Stimulated activated CD4-positive, alpha-beta T cell treated with anti-CD3 and anti-CD28 coated beads, Interleukin-15, amount 100 ng/mL, for 1 hour (primary cell): ENCODE measurements around the gene C20orf144.

Experiments
- DNase-seq, 2 donors: peaks; one replicate each; pipeline ENCODE4 v3.0.0-alpha.2; 2020; ENCODE audit warnings: low read depth in 1 of 2, low spot score in 1 of 2

Gene C20orf144

DNA sequence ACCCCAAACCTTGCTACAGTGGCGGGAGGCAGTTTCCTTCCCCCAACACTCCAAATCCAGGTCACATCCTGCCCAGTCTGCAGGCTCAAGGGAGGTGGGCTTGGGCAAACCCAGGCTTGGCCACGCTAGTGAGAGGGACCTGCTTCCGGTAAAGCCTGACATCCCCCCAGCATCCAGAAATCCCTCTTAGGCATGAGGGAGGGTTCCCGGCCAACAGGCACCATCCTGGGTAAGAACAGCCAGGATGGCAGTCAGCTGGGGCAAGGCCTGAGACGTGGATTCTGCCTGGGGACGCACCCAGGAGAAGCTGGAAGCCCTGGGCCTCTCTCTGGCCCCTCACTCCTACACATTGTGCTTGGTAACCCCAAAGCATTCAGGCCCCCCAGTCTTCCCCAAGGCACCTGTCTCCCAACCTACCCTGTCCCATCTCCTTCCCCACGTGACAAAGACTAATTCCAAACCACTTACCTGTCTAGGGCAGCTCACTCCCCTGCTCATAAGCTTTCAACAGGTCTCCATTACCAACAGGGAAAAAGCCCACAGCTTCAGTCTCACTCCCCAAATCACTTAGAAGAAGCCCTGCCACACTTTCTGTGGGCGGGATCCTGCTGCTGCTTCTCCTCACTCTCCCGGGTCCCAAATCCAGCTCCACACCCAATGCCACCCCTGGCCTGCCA, 2.1 kb downstream of the C20orf144 start:
- no peak for DNase-seq

DNA sequence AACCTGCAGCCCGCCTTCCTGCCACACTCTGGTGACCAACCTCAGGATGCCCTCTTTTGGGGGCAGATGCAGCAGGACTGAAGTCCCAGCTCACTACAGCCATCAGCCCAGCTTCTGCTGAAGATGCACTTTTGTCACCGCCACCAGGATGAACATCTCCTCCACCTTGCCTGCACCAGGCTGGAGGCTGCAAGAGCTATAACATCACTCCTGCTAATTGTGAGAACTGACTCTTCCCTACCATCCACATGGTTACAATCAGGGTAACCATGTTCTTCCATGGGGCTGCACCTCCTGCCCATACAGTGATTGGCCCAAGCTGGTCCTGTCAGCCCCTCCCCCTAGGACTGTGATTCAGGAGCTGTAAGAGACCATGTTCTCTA, 2.6 kb downstream of the C20orf144 start:
- DNase-seq: no peak

DNA sequence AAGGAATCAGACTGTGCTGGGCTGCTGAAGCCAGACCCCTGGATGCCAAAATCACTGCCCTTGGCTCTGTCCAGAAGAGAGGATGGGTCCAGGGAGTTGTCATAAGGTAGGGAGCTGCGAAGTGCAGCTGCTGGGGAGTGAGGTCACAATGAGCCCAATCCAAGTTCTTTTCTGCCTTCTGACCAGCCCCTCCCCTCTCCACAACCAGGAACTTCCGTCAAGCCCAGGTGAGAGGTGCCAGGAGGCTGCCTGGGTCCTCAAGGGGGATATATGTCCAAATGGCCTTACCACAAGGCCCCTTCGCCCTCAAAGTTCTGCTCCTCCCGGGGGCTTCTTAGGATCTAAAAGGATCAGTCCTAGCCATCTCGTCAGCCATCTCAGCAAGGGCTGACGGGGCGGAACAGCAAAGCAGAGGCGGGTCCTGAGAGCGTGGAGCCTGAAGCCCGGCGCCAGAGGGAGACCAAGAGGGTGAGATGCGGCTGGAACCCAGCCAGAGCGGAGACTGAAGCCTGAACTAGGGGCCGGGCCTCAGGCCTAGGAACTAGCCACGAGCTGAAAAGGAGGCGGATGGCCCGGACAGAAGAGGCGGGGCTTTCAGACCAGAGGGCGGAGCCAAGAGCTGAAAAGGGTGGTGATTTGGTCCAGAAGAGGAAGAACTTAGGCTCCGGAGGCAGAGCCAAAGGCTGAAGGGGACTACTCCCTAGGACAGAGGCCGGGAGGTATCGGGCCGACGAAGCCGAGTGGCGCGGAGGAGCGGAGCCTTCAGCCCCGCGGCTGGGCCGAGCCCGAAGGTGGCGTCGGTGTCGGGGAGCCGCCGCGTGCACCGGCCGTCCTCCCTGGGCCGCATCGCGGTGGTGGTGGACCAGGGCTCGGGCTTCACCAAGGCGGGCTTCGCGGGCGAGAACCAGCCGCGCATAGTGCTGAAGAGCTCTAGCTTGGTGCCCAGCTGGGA, 4.4 kb downstream of the C20orf144 start, which contains the start of gene ACTL10:
TSS of gene ACTL10 (plus strand) at position 651 of the 952 bp plus-strand sequence. CDS start 555 bp downstream, outside the sequence.
- DNase-seq: peak; percentile 50 to 71

DNA sequence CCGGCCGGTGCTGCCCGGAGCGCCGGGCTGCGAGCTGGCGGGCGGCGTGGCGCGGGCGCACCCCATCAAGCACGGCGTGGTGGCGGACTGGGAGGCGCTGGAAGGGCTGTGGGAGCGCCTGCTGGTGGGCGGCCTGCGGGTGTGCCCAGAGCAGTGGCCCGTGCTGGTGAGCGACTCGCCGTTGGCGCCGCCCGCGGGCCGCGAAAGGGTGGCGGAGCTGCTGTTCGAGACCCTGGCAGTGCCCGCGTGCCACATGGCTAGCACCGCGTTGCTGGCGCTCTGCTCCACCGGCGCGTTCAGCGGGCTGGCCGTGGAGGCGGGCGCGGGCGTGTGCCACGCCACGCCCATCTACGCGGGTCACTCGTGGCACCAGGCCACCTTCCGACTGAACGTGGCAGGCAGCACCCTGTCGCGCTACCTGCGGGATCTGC, 5.1 kb downstream of the C20orf144 start:
- DNase-seq: peak in 1 of 2 donors; percentile 35

DNA sequence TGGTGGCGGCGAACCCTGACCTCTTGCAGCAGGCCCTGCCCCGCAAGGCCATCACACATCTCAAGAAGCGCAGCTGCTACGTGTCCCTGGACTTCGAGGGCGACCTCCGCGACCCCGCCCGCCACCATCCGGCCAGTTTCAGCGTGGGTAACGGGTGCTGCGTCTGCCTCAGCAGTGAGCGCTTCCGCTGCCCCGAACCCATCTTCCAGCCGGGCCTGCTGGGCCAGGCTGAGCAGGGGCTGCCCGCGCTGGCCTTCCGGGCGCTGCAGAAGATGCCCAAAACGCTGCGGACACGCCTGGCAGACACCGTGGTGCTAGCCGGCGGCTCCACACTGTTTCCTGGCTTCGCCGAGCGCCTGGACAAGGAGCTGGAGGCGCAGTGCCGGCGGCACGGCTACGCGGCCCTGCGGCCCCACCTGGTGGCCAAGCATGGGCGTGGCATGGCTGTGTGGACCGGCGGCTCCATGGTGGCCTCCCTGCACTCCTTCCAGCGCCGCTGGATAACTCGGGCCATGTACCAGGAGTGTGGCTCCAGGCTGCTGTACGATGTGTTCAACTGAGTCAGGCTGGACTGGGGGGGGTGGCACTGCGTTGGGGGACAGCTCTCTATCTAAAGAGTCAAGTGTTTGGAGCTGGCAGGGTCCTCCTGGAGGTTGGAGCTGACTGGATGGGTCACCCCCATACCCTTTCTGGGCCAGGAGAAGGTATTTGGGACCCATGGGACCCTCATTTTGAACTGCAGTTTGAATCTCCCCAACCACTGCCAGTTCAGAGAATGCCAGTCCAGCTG, 5.7 kb downstream of the C20orf144 start:
- DNase-seq: peak; percentile 59 to 67

DNA sequence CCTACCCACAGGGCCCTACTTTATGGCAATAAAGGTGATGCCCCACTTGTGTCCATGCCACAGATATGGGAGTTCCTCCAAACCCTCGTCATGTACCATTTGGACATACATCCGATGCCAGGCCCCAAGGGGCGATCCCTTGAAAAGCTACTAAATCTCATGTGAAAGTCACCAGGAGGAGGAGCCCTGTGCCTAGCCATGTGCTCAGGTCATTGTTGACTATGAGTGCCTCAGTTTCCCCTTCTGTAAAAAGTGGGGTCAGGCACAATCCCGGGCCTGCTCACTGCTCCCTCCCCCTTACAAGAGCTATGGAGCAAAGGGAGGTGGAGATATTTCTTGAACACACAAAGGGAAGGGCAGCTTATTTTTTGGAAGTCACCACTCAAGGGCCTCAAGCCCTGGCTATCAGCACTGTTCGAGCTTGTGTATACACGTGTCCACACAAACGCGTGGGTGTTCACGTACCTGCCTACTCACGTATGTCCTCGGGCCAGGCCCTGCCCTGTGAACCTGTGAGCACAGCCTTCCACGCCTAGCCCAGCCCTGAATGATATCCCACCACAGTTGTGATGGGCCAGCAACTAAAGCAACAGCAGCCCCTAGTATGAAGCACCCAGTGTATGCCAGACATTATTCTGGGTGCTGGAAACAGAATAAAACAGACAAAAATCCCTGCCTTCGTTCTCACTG, 6.5 kb downstream of the C20orf144 start:
- DNase-seq: no peak

DNA sequence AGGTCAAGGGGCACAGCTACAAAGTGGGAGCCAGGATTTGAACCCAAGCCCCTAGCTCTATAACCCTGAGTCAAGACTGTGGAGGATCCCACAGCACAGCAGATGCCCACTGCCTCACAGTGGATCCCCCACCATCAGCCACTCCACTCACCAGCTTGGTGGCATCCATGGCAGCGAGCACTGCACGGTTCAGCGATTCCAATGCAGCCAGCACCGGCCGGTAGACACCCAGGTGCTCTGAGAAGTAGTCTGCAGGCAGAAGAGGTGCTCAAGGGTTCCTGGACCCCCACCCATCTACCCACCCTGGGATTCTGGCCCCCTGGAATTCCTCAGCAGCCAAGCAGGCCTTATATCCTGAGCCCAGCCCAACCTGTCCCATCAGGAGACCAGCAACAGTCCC, 7.1 kb downstream of the C20orf144 start:
- no peak for DNase-seq

DNA sequence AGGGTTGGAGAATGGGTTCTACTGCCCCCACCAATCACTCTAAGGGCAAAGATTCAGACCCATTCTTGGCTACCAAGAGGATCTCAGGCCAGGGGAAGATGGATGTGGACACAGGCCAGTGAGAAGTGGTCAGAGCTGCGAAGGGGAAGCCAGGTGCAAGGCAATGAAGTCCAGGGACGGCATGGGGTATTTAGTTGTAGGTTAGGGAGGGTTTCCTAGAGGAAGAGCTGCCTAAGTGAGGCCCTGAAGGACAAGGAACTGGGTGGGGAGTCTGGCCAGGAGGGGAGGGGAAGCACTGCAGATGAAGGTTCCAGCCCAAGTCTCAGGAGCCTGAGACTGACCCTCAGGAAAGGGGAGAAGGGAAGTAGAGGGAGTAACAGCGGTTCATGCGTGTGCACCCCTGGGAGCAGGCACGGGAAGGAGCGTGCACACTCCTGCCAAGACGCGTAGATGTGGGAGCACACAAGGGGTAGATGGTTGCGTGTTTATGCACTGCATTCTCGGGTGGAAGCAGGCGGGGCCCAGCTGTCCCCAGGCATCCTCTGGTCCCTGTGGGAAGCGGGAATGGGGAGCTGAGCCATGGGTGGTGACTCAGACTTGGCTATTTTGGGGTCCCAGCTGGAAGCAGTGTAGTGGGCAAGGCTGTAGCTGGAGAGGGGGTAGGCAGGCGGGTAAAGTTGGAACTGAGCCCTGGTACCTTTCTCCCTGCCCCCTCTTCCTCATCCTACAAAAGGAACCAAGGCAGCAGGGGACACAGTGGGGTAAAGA, 7.9 kb downstream of the C20orf144 start:
- DNase-seq: no peak

DNA sequence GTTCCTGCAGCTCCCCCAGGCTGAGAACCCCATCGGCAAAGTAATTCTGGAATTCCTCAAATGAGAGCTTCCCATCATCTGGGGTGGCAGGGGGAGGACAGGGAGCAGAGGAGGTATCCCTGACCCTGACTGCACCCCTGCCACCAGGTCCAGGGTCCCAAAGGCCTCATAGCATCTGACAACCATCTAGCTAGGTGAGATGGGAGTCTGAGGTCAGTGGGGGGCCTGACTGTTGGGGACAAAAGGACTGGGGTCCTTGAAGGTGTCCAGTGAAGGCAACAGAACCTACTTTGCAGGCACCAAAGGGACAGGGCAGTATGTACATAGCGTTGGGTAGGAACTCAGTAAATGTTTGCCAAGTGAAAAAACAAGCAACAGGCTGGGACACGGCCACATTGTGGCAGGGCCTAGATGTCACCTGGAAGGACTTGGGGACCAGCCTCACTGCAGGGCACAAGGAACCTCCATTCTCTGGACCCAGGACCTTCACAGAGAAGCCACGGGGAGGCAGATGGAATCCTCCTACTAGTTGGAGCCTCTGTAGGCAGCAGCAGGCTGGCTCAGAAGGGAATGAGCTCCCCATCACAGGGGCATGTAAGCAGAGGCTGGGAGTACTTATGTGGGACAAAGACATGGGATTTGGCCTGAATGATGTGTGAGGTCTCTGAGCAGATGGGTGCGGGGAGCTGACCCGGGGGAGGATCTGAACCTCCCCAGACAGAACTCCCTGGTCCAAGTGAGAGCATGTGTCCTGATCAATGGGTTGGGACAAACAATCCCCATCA, 8.8 kb downstream of the C20orf144 start:
- DNase-seq: no peak

DNA sequence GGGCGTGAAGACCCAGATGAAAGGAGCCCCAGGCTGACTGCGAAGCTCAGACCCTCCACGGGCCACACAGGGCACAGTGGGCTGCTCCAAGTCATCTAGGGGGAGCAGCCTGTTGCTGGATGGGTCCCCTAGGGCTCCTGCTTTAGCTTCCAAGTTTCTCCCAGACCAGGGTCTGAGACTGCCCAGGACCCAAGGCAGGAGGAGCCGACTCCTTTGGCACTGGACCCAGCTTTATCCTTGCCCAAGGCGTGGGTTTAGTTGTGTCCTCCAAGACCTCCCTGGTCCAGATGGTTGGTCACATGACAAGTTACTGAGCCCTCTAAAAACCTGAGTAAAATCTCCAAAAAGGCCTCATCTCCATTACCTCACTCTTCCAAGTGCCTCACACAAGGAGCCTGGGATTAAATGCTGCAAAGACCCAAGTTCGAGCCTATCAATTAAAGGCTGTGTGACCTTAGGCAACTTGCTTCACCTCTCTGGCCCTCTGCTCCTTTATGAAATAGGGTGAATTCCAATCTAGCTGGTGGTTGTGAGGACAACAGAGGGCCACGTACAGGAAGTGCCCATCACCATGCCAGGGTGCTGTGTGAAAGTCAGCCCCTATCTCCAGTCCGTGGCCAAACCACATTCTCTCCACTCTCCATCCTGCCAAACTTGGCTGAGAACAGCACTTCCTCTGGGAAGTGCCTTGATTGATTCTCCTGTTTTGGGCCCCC, 9.6 kb downstream of the C20orf144 start:
- no peak for DNase-seq

DNA sequence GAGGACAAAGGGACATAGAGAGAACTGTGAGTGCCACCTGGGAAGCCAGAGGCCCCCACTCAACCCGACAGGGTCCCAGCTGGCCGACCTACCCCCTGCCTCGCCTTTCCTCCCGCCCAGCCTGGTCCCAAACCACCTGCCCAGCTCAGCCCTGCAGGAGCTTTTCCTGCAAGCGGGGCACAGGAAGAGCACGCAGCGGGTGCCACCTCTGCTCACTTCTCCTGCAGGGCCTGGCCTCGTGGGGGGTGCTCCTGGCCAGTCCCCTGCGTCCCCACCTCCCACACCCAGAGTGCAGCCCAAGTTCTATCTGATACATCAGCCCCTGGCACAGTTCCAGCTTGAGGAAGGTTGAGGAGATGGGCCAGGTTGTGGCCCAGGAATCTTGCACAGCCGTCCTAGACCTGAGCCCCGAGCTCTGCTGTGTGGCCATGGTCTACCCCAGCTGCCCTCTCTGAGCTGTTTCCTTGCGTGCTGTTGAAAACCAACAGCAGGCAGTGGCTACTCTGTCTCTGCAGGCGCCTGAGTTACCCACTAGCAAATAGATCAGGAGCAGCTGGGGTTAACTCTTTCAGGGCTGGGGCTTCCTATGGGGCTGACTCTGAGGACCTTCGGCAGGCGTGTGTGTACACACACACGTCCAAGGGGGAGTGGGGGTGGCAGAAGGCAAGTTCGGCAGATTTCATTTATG, 10.4 kb downstream of the C20orf144 start:
- no peak for DNase-seq

DNA sequence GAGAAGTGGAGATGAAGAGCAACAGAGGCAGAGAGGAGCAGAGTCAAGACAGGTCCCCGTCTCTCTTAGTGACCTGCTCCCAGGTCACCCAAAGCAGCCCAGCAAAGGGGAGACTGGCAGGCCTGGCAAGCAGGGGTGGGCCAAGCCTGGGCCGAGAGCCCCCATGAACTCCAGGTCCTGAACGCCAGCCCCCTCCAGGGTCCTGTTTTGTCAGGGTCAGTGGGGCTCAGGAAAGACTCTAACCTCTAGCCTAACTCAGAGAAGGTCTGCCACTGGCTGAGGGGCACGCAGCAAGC, 10.9 kb downstream of the C20orf144 start:
- DNase-seq: no peak

DNA sequence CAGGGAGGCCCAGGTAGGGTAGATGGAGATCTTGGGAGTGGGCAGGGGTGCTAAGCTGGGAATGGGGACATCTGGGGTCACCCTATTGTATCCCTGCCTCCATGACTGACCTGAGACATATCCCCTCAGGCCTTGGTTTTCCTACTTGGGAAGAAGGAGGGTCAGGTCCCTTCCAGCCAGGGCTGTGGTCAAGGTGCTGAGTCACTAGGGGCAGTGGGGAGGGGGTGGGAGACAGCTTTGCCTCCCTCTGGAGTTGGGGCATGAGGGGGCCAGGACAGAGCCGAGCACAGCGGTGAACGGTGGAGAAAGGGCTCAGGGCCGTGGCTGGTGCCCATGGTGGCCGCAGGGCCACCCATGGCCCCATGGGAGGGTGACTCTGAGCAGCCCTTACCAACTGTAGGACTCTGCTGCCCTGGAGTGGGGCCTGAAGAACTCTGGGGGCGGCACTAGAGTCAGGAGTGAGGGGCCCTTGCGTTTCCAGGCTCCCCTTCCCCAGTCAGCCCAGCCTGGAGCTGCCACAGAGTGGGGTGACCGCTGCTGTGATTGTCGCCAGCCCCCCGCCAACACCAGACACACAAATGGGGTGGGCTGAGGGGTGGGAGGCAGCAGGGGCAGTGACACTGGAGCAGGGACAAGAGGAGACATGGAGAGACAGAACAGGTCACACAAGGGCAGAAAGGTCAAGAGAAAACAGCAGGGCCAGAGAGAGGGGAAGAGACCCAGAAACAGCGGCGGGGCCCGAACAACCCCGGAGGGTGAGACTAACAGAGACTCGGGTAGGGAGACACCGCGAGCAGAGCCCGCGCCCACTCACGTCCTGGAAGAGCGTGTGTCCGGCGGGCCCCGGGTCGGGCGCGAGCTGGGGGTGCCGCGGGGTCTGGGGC, 11.5 kb downstream of the C20orf144 start:
- DNase-seq: no peak

DNA sequence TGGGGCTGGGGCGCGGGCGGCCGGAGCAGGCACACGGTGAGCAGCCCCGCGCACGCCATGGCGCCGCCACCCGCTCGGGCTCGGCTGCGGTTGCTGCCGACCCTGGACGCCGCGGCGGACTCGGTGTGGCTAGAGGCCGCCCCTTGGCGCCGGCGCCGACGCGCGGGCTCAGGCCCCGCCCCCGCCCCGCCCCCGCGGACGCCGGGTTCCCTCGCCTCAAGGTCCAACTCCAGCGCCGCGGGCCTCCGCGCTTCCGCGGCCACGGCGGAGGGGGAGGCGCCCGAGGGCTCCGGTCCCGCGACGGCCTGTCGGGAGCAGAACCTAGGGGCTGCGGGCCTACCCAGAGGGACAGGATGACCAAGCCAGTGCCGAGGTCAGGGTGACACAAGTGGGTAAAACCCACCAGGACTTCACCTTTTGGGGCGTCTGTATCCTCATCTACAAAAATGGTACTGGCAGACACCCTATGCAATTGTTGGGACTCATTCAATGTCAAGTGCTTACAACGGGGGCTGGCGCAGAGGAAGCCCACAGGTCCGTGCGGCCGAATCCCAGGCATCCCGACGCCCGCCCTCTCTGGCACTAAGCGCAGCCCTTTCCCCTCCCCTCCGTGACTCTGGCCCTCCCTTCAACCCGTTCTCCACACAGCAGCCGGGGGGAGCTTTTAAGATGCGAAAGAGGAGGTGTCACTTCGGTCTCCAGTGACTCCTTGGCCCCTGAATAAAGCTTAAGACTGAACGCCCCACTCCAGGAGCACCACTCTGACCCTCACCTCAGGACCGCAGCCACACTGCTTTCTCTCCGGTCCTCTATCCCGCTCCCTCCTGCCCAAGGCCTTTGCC, 12.4 kb downstream of the C20orf144 start, which contains the start of gene NECAB3:
TSS of gene NECAB3 (minus strand) at position 135 of the 842 bp plus-strand sequence. CDS start at position 59, 76 bp downstream.
- DNase-seq: peak in 1 of 2 donors; percentile 63

DNA sequence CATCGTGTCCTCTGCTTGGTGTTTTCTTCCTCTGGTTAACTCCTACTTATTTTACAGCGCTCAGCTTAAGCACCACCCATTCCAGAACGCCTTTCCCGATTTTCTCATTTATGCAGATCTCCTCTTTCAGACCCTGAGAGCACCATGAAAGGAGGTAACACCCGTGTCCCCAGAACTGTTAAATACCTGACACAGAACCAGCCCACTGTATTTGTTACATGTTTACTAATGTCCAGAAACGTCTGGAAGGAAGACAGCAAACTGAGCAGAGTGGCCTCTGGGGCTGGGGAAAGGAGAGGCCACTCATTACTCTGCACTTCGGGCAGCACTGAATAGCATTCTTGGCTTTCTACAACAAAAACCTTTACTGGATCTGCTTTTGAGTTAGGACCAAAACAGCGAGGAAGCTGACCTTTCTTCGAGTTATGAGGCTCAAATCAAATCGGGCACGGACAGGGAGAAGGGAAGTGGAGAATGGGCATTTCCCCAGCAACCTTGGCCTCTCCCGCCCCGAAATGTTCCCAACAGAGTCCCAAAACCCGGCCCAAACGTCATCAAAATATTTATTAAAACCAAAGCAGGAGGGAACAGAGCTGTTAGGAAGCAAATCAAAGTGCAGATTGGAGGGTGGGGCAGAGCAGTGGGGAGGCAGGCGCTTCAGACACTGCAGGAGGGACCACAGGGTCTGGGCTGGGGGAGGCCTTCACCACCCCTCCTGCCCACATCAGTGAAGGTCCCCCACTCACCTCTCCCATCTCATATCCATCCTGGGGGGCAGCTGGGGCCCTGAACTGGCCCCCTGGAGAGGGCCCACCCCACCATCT, 13.2 kb downstream of the C20orf144 start:
- no peak for DNase-seq
